ENCODE results near the gene RAC2.

Gene RAC2

GRCh38 chr22:37214731-37215030 is 29.4 kb downstream of the RAC2 start:
- no peak for TF ChIP-seq CTCF (IDR thresholded peaks at IDR 0.05; ENCODE audit: extremely low read depth, missing control alignments)
- no peak for DNase-seq (ENCODE audit: low spot score)

GRCh38 chr22:37213941-37214730 is 29.9 kb downstream of the RAC2 start:
- no peak for TF ChIP-seq CTCF (IDR thresholded peaks at IDR 0.05; ENCODE audit: extremely low read depth, missing control alignments)
- DNase-seq (ENCODE audit: low spot score) = no peak

DNA sequence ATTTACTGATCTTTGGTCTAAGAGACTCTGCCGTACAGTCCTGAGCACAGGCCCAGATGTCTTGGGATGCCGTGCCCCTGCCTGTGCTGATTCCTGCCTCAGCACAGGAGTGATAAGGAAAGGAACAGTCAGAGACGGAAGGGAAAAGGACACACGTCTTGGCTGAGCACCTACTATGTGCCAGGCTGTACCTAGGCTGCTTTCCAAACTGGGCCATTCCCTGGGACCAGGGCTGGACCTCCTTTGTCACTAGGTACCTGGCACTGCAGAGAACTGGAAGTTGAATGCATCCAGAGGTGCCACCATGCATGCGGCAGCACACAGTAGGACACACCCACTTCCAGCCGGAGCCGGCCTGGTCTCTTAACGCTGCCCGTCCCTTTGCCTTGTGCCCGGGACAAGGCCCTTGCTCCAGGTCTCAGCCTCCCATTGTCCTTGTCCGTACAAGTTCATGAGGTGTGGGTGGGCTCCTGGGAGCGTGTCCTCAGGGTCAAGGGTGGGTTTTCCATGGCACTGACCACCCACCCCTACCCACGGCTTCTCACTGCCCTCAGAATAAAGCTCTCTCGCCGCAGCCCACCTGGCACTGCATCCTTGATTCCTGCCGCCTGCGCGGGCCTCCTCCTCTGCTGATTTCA is 30.7 kb downstream of the RAC2 start:
- no peak for DNase-seq (ENCODE audit: low spot score)
- no peak for TF ChIP-seq CTCF (IDR thresholded peaks at IDR 0.05; ENCODE audit: extremely low read depth, missing control alignments)

DNA sequence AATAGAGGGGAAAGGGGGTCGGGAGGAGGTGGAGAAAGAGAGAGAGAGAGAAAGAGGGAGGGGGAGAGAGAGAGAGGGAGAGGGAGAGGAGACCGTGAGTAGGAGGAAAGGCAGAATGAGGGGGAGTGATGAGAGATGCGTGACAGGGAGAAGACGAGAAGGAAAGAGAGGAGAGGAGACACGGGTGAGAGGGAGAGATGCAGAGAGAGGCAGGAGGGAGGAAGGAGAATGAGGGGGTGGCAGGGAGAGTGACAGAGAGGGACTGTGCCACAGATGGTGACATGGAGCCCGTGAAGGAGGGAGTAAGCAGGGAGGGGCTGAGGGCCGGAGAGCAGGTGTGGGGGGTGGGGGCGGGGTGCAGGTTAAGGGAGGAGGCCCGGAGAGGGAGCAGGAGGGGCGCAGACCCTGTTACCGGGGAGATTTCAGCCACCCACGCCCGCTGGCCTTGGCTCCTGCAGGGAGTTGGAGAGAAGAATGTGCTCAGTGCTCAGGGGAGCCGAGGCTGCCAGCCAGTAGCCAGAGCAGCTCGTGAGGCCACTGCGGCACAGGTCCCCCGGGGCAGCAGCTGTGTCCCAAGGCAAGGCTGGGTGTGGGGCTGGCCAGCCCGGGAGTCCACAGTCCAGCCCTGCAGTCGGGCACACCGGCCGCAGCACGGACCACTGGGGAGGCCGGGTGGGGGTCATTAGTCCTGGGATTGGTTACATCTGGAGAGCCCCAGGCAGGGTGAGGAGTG is 31.7 kb downstream of the RAC2 start, which contains the start of gene SSTR3:
Gene SSTR3 (minus strand): TSS at position 304 of the 733 bp plus-strand sequence. CDS start 4,674 bp downstream, outside the sequence.
- no peak for TF ChIP-seq CTCF (IDR thresholded peaks at IDR 0.05; ENCODE audit: extremely low read depth, missing control alignments)
- DNase-seq (ENCODE audit: low spot score) = no peak

DNA sequence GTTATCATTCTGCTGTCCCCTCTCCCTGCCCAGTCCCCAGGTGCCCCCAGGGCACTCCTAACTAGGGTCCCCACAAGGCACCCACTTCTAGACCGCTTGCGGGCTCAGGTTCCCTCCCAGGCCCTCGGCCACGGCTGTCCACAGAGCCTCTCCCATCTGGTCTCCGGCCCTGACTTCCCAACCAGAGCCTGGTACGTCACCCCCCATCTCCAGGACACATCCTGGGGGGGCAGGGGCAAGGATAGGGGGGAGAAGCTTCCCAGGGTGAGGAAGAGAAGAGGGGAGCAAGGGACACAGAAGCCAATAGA is 32.2 kb downstream of the RAC2 start:
- no peak for TF ChIP-seq CTCF (IDR thresholded peaks at IDR 0.05; ENCODE audit: extremely low read depth, missing control alignments)
- no peak for DNase-seq (ENCODE audit: low spot score)

DNA sequence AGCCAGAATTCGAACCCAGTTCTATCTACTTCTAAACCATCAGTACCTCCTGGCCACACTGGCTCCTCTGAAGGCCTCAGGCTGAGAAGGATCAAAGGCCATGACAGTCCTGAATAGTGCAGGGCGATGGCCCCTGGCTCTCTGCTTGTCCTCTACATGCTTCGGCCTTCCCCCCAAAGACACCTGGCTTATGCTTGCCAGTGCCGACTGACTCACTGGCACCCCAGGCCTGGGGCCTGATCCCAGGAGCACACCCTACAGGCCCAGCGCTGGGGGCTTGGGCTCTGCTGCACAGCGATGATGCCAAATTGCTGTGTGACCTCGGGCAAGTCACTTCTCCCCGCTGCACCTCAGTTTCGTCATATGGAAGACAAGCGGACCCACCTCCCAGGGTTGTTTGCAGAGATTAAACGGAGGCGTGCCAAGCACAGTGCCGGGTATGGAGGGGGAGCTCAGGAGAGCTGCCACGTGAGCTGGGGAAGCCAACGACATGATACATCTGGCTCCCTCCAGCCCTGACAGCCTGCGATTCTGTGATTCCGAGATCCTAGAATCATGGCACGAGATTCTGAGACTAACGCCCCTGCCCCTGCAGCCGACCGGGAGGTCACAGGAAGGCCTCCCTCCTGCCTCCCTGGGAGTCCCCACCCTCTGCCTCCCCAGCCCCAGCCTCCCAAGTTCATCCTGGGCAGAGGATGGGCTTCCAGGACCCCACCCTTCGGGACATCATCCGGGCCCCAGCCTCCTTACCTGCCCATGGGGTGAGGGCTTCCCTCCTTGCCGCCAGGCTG is 32.8 kb downstream of the RAC2 start:
- no peak for DNase-seq (ENCODE audit: low spot score)
- no peak for TF ChIP-seq CTCF (IDR thresholded peaks at IDR 0.05; ENCODE audit: extremely low read depth, missing control alignments)

Data from GM20000 (cell line).